Measurements from ENCODE around the gene MDP1. TPM values are rescaled to one million over a fixed set of nuclear protein-coding genes. Genes with fewer than 3 reads are reported as not detected.

The MDP1 gene
- total RNA-seq, 2 donors from 2014 or later = 21.0 to 25.0 TPM

GRCh38 chr14:24250354-24250753, 34.5 kb upstream of the MDP1 start:
- Histone ChIP-seq H3K4me3 (ENCODE audit: low read length) (no peak overlapping the region), H3K4me1 (ENCODE audit: control insufficient read depth, insufficient read depth, low read length) (no peaks in the 10 kb centered on the region), H3K27me3 (ENCODE audit: control insufficient read depth, insufficient read depth, low read length, poor library complexity, severe bottlenecking) (no peaks in the 10 kb centered on the region), H3K27ac (ENCODE audit: low read depth, low read length) (no peak overlapping the region), H3K9me3 (ENCODE audit: control insufficient read depth, low read length) (no peaks in the 10 kb centered on the region), H3K9ac (ENCODE audit: extremely low read depth, low read length, poor library complexity, severe bottlenecking) (no peak overlapping the region), H3K36me3 (ENCODE audit: control insufficient read depth, insufficient read depth, low read length) (no peaks in the 10 kb centered on the region)
- H3K36me3 Mint-ChIP-seq (ENCODE audit: low read depth) = peaks cover 4% of the 10 kb centered on the region
- H3K4me1 Mint-ChIP-seq = no peaks in the 10 kb centered on the region
- no peak for DNase-seq
- H3K27me3 Mint-ChIP-seq (ENCODE audit: insufficient read depth) = peaks cover 12% of the 10 kb centered on the region
- WGBS, 2 experiments (ENCODE audit: insufficient coverage in 1 of 2, insufficient read length in 1 of 2) = 74 to 84% methylated on average over 3 to 4 of the region's 4 CpGs
- no peak overlapping the region for H3K27ac Mint-ChIP-seq
- no peak overlapping the region for H3K4me3 Mint-ChIP-seq
- TF ChIP-seq CTCF (conservative IDR thresholded peaks at IDR 0.05) = no peak
- no peaks in the 10 kb centered on the region for H3K9me3 Mint-ChIP-seq

- no peak overlapping the region for H3K27ac Mint-ChIP-seq
- H3K9ac ChIP-seq (ENCODE audit: extremely low read depth, low read length, poor library complexity, severe bottlenecking) = no peak overlapping the region
- no peak for DNase-seq
Observed at GRCh38 chr14:24249230-24250021, 33.6 kb upstream of the MDP1 start.

GRCh38 chr14:24247422-24247821, 31.6 kb upstream of the MDP1 start:
- no peaks in the 10 kb centered on the region for H3K9me3 Mint-ChIP-seq
- no peak for DNase-seq
- Histone ChIP-seq H3K9me3 (ENCODE audit: control insufficient read depth, low read length) (no peaks in the 10 kb centered on the region), H3K27ac (ENCODE audit: low read depth, low read length) (no peak overlapping the region), H3K4me3 (ENCODE audit: low read length) (no peak overlapping the region), H3K4me1 (ENCODE audit: control insufficient read depth, insufficient read depth, low read length) (no peaks in the 10 kb centered on the region), H3K27me3 (ENCODE audit: control insufficient read depth, insufficient read depth, low read length, poor library complexity, severe bottlenecking) (no peaks in the 10 kb centered on the region), H3K36me3 (ENCODE audit: control insufficient read depth, insufficient read depth, low read length) (no peaks in the 10 kb centered on the region), H3K9ac (ENCODE audit: extremely low read depth, low read length, poor library complexity, severe bottlenecking) (no peak overlapping the region)
- H3K4me1 Mint-ChIP-seq = peaks cover 3% of the 10 kb centered on the region
- H3K27ac Mint-ChIP-seq = no peak overlapping the region
- no peaks in the 10 kb centered on the region for H3K36me3 Mint-ChIP-seq (ENCODE audit: low read depth)
- H3K27me3 Mint-ChIP-seq (ENCODE audit: insufficient read depth) = peaks cover 18% of the 10 kb centered on the region
- 84 to 88% methylated on average over 5 to 7 of the region's 7 CpGs for WGBS, 2 experiments (ENCODE audit: insufficient coverage in 1 of 2, insufficient read length in 1 of 2)
- H3K4me3 Mint-ChIP-seq = no peak overlapping the region
- no peak for TF ChIP-seq CTCF (conservative IDR thresholded peaks at IDR 0.05)

More at GRCh38 chr14:24249230-24250021, 33.6 kb upstream of the MDP1 start:
- H3K4me1 ChIP-seq (ENCODE audit: control insufficient read depth, insufficient read depth, low read length) = no peaks in the 10 kb centered on the region
- H3K9me3 Mint-ChIP-seq = no peaks in the 10 kb centered on the region
- H3K27me3 Mint-ChIP-seq (ENCODE audit: insufficient read depth) = peaks cover 16% of the 10 kb centered on the region
- TF ChIP-seq CTCF (conservative IDR thresholded peaks at IDR 0.05) = no peak
- no peak overlapping the region for H3K4me3 Mint-ChIP-seq
- H3K36me3 Mint-ChIP-seq (ENCODE audit: low read depth) = peaks cover 2% of the 10 kb centered on the region
- H3K36me3 ChIP-seq (ENCODE audit: control insufficient read depth, insufficient read depth, low read length) = no peaks in the 10 kb centered on the region
- no peaks in the 10 kb centered on the region for H3K4me1 Mint-ChIP-seq
- no peaks in the 10 kb centered on the region for H3K9me3 ChIP-seq (ENCODE audit: control insufficient read depth, low read length)
- 76 to 79% methylated on average over 11 to 13 of the region's 13 CpGs for WGBS, 2 experiments (ENCODE audit: insufficient coverage in 1 of 2, insufficient read length in 1 of 2)
- H3K4me3 ChIP-seq (ENCODE audit: low read length) = no peak overlapping the region
- no peaks in the 10 kb centered on the region for H3K27me3 ChIP-seq (ENCODE audit: control insufficient read depth, insufficient read depth, low read length, poor library complexity, severe bottlenecking)
- H3K27ac ChIP-seq (ENCODE audit: low read depth, low read length) = no peak overlapping the region

Data from endodermal cell (in vitro differentiated cells).